Astrocyte (in vitro differentiated cells and primary cell): ENCODE measurements around the gene NKX1-1. TPM values are rescaled to one million over a fixed set of nuclear protein-coding genes. Genes with fewer than 3 reads are reported as not detected.

Experiments
- DNase-seq: peaks from one replicate; pipeline ENCODE4 v3.0.0-alpha.2; 2010; ENCODE audit warnings: low read depth
- FAIRE-seq: peaks from 2 replicates; lab custom pipeline; 2011; peaks lifted over from hg19 to GRCh38; lab: Jason Lieb, UNC
- H2AFZ ChIP-seq: 2 replicates; pipeline ENCODE4 v1.6.0; 2012; ENCODE audit warnings: low read depth, low read length, inconsistent platforms
- H3K27ac ChIP-seq: 2 replicates; pipeline ENCODE4 v1.5.1; 2011; ENCODE audit warnings: low read depth, low read length, inconsistent platforms
- H3K27me3 ChIP-seq: 2 replicates; pipeline ENCODE4 v1.6.0; 2011; ENCODE audit warnings: low read length, inconsistent platforms; ENCODE audit not compliant: insufficient read depth
- H3K36me3 ChIP-seq: 2 replicates; pipeline ENCODE4 v1.5.1; 2011; ENCODE audit warnings: low read length, inconsistent platforms; ENCODE audit not compliant: insufficient read depth
- H3K4me1 ChIP-seq: 2 replicates; pipeline ENCODE4 v1.5.1; 2011; ENCODE audit warnings: low read length, inconsistent platforms; ENCODE audit not compliant: insufficient read depth
- H3K4me2 ChIP-seq: 2 replicates; pipeline ENCODE4 v1.6.0; 2012; ENCODE audit warnings: low read length, inconsistent platforms
- H3K4me3 ChIP-seq: 2 replicates; pipeline ENCODE4 v1.5.1; 2011; ENCODE audit warnings: low read depth, mild to moderate bottlenecking, low read length, inconsistent platforms; ENCODE audit not compliant: insufficient read depth
- H3K79me2 ChIP-seq: 2 replicates; pipeline ENCODE4 v1.6.0; 2012; ENCODE audit warnings: mild to moderate bottlenecking, low read length, inconsistent platforms; ENCODE audit not compliant: insufficient read depth
- H3K9ac ChIP-seq: 2 replicates; pipeline ENCODE4 v1.6.0; 2012; ENCODE audit warnings: mild to moderate bottlenecking, low read length, inconsistent platforms
- H3K9me3 ChIP-seq: 2 replicates; pipeline ENCODE4 v1.5.1; 2012; ENCODE audit warnings: low read depth, mild to moderate bottlenecking, low read length, inconsistent platforms; ENCODE audit not compliant: insufficient read depth
- H4K20me1 ChIP-seq: 2 replicates; pipeline ENCODE4 v1.6.0; 2012; ENCODE audit warnings: low read length, inconsistent platforms; ENCODE audit not compliant: insufficient read depth
- H3K27ac Mint-ChIP-seq: one replicate; pipeline ENCODE4 v1.8.0; 2021; ENCODE audit warnings: mild to moderate bottlenecking, mixed read lengths; ENCODE audit not compliant: unreplicated experiment
- H3K27me3 Mint-ChIP-seq: one replicate; pipeline ENCODE4 v1.8.0; 2021; ENCODE audit warnings: low read depth, mixed read lengths; ENCODE audit not compliant: unreplicated experiment
- H3K36me3 Mint-ChIP-seq: one replicate; pipeline ENCODE4 v1.8.0; 2021; ENCODE audit warnings: low read depth, mixed read lengths; ENCODE audit not compliant: unreplicated experiment
- H3K4me1 Mint-ChIP-seq: one replicate; pipeline ENCODE4 v1.8.0; 2021; ENCODE audit warnings: low read depth, mixed read lengths; ENCODE audit not compliant: unreplicated experiment
- H3K4me3 Mint-ChIP-seq: one replicate; pipeline ENCODE4 v1.8.0; 2021; ENCODE audit warnings: mild to moderate bottlenecking, moderate library complexity, mixed read lengths; ENCODE audit not compliant: unreplicated experiment
- H3K9me3 Mint-ChIP-seq: one replicate; pipeline ENCODE4 v1.8.0; 2021; ENCODE audit warnings: mild to moderate bottlenecking, mixed read lengths; ENCODE audit not compliant: unreplicated experiment
- CTCF ChIP-seq: IDR thresholded peaks from 2 replicates; pipeline ENCODE4 v1.5.1; 2011; ENCODE audit warnings: low read depth, mild to moderate bottlenecking, inconsistent platforms, low read length, moderate library complexity; ENCODE audit not compliant: insufficient read depth
- EZH2 ChIP-seq: IDR thresholded peaks from 2 replicates; pipeline ENCODE4 v1.6.1; 2012; ENCODE audit warnings: mild to moderate bottlenecking, low read length, inconsistent platforms; ENCODE audit not compliant: insufficient read depth
- total RNA-seq: library from RNA; stranded (reverse); gene quantifications from 2 replicates; pipeline ENCODE4 v1.2.1, GENCODE V29; 2021

Gene NKX1-1
- total RNA-seq, 1 donor from 2014 or later: not detected

DNA sequence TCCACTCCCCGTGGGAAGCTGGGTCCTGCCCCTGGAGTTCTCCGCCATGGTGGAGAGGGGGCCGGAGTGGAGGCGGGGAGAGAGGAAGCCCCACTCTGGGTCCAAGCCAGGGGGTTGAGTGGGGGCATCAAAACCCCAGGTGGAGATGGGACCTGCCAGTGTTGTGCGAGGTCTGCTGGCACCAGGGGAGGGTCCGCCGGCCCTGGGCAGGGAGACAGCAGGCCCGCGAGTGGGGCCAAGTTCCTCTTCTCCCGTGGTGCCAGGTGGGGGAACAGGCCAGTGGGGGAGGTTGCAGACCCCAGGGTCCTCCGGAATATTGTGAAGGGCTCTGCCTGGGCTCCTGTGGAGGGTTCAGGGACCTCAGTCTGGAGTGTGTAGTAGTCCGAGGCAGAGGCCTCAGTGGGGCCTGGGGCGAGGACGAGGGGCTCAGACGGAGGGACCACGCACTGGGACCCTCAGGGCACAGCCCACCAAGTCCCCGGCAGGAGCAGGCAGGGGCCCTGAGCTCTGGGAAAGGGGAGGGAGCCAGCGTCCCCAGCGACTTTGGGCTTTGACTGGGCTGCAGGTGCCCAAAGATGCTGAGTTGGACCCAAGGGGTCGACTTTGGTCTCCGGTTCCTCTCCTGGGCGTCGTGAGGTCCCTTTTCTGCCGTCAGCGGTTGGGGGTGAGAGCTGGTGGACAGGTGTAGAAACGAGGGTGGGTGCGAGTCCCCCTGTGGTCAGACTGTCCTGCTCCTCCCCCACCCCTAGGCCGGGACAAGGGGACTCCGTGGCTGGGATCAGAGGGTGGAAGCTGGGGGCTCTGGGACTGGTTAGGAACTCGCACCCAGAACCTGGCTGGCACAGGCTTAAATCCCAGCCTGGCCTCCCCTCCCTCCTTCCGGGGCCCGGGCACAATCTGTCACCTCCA is 43.8 kb upstream of the NKX1-1 start:
- peaks cover 12% of the 10 kb centered on the region for H3K9me3 ChIP-seq
- no peaks in the 10 kb centered on the region for H4K20me1 ChIP-seq
- H3K27ac ChIP-seq: no peak overlapping the region
- H2AFZ ChIP-seq: no peak overlapping the region
- no peak overlapping the region for H3K9ac ChIP-seq
- Mint-ChIP-seq H3K4me1 (no peaks in the 10 kb centered on the region), H3K27me3 (peaks cover 28% of the 10 kb centered on the region), H3K27ac (no peak overlapping the region), H3K9me3 (peaks cover 9% of the 10 kb centered on the region), H3K36me3 (no peaks in the 10 kb centered on the region), H3K4me3 (no peak overlapping the region)
- H3K36me3 ChIP-seq: no peaks in the 10 kb centered on the region
- DNase-seq (no peak), FAIRE-seq (no peak)
- H3K79me2 ChIP-seq: no peaks in the 10 kb centered on the region
- no peak overlapping the region for H3K4me2 ChIP-seq
- H3K27me3 ChIP-seq: no peaks in the 10 kb centered on the region
- H3K4me3 ChIP-seq: no peak overlapping the region
- TF ChIP-seq EZH2 (no peak), CTCF (no peak)
- H3K4me1 ChIP-seq: no peaks in the 10 kb centered on the region

DNA sequence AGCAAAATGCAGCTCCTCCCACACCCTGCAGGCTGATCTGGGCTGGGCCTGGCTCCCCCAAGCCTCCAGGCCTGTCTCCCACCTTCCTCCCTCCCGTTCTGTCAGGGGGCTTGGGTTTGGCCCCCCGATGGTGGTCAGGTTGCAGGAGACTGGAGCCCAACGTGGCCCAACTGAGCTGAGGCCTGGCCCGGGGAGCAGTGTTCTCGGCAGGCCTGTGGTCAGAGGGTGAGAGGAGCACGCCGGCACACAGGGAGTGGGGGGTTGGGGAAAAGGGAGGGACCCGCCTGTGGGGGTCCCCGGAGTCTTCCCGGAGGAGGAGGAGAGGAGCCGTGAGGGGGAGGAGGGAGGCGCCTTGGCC is 43.2 kb upstream of the NKX1-1 start:
- H3K9me3 ChIP-seq: peaks cover 12% of the 10 kb centered on the region
- Mint-ChIP-seq H3K4me3 (no peak overlapping the region), H3K9me3 (peaks cover 7% of the 10 kb centered on the region), H3K36me3 (no peaks in the 10 kb centered on the region), H3K27ac (no peak overlapping the region), H3K4me1 (no peaks in the 10 kb centered on the region), H3K27me3 (peaks cover 27% of the 10 kb centered on the region)
- H3K4me1 ChIP-seq: no peaks in the 10 kb centered on the region
- no peak overlapping the region for H3K4me2 ChIP-seq
- H3K79me2 ChIP-seq: no peaks in the 10 kb centered on the region
- FAIRE-seq (no peak), DNase-seq (no peak)
- no peak overlapping the region for H2AFZ ChIP-seq
- H3K9ac ChIP-seq: no peak overlapping the region
- H3K27ac ChIP-seq: no peak overlapping the region
- no peaks in the 10 kb centered on the region for H3K36me3 ChIP-seq
- H4K20me1 ChIP-seq: no peaks in the 10 kb centered on the region
- no peak for TF ChIP-seq CTCF
- no peak for TF ChIP-seq EZH2
- no peak overlapping the region for H3K4me3 ChIP-seq
- no peaks in the 10 kb centered on the region for H3K27me3 ChIP-seq
